Kidney epithelial cell (primary cell): ENCODE data around the gene ADAM30. TPM values are rescaled to one million over a fixed set of nuclear protein-coding genes. Genes with fewer than 3 reads are reported as not detected.

Experiments used
- DNase-seq: peaks from one replicate; pipeline ENCODE4 v3.0.0-alpha.2; 2010; ENCODE audit warnings: low read depth
- H3K27me3 ChIP-seq: 2 replicates; pipeline ENCODE4 v1.6.0; 2011; ENCODE audit warnings: low read length; ENCODE audit not compliant: control insufficient read depth, insufficient read depth
- H3K36me3 ChIP-seq: 2 replicates; pipeline ENCODE4 v1.5.1; 2011; ENCODE audit warnings: low read length; ENCODE audit not compliant: control insufficient read depth, insufficient read depth
- H3K4me3 ChIP-seq: 2 replicates; pipeline ENCODE4 v1.5.1; 2011; ENCODE audit warnings: low read depth, mild to moderate bottlenecking, control low read depth, low read length
- total RNA-seq: library from RNA; depleted of rRNA; stranded (reverse); fragments of >200 nt; gene quantifications from 2 replicates; pipeline ENCODE4 v1.2.3, GENCODE V29; 2015
- TF ChIP-seq, protein P1 (sequence below): IDR thresholded peaks from 2 replicates; pipeline ENCODE4 v1.5.1; 2011; ENCODE audit warnings: mild to moderate bottlenecking, moderate library complexity, low read length, control low read depth, inconsistent platforms; ENCODE audit not compliant: insufficient read depth, poor library complexity, severe bottlenecking

The ADAM30 gene
- total RNA-seq, 1 donor from 2014 or later = not detected

DNA sequence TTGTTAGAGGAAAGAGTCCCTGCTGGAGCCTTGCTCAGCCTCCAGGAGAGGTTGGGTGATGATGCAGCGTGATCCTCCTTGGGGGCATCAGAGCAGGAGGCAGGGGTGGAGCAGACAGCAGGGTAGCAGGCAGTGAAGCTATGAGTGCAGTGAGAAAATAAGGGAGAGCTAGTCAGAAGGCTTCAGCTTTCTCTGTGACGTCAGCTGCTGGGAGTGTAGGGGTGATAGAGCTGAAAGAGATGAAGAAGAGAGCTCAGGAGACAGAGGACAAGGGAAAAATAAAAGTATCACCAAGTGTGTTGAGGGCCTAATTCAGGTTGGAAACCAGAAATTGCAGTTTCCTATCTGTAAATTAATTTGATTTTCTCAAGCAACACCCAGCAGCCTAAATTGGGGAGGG lies 2.2 kb upstream of the ADAM30 start:
- no peaks in the 10 kb centered on the region for H3K27me3 ChIP-seq
- no peak for DNase-seq
- TF ChIP-seq, protein P1, sequence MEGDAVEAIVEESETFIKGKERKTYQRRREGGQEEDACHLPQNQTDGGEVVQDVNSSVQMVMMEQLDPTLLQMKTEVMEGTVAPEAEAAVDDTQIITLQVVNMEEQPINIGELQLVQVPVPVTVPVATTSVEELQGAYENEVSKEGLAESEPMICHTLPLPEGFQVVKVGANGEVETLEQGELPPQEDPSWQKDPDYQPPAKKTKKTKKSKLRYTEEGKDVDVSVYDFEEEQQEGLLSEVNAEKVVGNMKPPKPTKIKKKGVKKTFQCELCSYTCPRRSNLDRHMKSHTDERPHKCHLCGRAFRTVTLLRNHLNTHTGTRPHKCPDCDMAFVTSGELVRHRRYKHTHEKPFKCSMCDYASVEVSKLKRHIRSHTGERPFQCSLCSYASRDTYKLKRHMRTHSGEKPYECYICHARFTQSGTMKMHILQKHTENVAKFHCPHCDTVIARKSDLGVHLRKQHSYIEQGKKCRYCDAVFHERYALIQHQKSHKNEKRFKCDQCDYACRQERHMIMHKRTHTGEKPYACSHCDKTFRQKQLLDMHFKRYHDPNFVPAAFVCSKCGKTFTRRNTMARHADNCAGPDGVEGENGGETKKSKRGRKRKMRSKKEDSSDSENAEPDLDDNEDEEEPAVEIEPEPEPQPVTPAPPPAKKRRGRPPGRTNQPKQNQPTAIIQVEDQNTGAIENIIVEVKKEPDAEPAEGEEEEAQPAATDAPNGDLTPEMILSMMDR = no peak

DNA sequence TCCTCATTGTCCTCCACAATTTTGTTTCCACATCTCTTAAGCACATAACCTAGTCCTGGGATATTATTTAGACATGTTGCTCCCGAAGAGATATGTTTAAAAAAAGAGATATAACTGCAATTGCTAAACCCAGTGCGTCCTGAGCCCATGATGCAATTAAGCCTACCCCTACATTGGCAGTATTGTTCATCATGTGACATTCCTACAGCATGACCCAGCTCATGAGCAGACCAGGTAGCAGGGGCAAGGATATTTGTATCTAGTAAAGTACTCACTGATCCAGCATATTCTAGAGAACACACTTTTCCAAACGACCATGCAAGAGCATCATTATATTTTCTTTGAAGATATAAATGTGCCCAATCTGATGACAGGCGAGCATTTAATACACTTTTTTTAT lies 1.2 kb downstream of the ADAM30 start:
- no peaks in the 10 kb centered on the region for H3K36me3 ChIP-seq
- H3K27me3 ChIP-seq = no peaks in the 10 kb centered on the region
- H3K4me3 ChIP-seq = no peak overlapping the region
- TF ChIP-seq, protein P1 = no peak
- DNase-seq = no peak

More for the DNA sequence above, 2.2 kb upstream of the ADAM30 start:
- no peak overlapping the region for H3K4me3 ChIP-seq
- no peaks in the 10 kb centered on the region for H3K36me3 ChIP-seq

DNA sequence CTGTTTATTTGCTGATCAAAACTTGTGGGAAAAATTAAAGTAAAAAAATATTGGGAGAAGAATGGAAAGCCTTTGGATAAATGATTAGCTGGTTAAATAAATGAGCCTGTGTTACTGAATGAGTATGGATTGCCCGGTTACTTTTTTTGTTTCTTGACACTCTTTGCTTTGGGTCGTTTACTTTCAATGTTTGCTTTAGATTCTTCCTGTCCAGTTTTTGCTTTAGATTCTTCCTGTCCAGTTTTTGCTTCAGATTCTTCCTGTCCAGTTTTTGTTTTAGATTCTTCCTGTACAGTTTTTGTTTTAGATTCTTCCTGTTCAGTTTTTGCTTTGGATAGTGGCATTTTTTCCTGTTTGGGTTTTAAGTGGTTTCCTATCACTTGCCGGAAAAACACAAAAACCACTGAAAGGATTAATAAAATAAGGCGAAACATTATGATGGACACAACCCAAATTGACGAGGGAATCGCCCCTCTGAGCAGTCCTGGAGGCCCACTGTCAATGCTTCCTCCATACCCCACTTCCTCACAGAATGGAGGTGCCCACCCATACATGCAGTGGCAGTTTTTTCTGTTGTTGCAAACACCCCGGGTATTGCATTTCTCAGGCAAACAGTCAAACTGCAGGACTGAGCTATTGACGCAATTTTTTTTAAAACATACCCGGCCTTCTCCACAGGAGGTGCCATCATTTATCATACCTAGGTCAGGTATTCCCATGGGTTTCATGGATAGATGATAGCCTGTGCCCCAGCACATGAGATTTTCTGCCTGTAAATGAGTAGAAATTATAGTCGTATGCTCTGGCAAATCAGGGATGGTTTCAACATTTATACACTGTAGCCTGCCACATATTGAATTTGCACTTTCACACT lies 2.3 kb downstream of the ADAM30 start:
- Histone ChIP-seq H3K36me3 (no peaks in the 10 kb centered on the region), H3K4me3 (no peak overlapping the region), H3K27me3 (no peaks in the 10 kb centered on the region)
- DNase-seq = no peak
- TF ChIP-seq, protein P1 = no peak

DNA sequence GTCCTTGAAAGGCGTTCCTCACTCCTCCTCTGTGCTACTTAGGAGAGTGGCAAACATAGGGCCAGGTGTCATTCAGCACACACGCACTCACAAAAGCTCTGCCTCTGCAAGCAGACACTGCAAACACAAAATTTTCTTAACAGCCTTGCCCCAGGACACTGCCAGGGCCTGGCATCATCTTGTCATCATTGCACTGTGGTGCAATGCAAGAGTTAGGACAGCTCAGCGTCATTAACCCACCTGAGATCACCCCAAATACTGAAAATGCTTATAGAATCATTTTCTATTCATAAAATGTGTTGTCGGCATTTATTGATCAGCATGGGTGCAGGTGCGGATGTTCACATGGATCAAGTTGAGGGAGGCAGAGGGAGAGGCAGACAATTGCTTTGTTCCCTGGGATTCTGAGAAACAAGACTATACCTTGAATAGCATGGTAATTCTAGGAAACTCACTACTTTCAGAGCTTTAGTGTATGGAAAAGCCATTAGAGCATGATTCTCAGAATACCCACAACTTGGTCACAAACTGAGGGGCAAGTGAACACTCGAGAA lies 3.0 kb downstream of the ADAM30 start:
- DNase-seq = no peak
- TF ChIP-seq, protein P1 = no peak
- Histone ChIP-seq H3K27me3 (no peaks in the 10 kb centered on the region), H3K4me3 (no peak overlapping the region), H3K36me3 (no peaks in the 10 kb centered on the region)

DNA sequence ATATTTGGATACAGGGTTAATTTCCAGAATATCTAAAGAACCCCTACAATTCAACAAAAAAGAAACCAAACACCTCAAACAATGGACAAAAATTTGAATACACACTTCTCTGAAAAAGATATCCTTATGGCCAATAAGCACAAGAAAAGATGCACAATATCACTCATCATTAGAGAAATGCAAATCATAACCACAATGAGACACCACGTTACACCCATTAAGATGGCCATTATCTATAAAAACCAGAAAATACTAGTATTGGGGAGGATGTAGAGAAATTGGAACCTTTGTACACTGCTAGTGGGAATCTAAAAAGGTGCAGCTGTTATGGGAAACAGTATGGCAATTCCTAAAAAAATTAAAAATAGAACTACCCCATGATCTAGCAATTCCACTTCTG lies 4.9 kb downstream of the ADAM30 start:
- TF ChIP-seq, protein P1 = no peak
- Histone ChIP-seq H3K4me3 (no peak overlapping the region), H3K36me3 (no peaks in the 10 kb centered on the region), H3K27me3 (no peaks in the 10 kb centered on the region)
- DNase-seq = no peak

DNA sequence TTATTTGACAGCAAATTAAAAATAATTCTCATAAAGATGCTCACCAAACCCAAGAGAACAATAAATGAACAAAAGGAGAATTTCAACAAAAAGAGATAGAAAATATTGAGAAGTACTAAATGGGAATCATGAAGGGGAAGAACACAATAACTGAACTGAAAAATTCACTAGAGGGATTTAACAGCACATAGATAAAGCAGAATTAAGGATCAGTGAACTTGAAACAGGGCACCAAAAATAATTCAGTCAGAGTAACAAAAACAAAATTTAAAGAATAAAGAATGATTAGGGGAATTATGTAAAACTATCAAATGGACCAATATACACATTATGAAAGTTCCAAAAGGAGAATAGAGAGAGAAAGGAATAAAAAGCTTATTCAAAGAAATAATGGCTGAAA lies 7.8 kb downstream of the ADAM30 start:
- TF ChIP-seq, protein P1 = no peak
- Histone ChIP-seq H3K27me3 (peaks cover 2% of the 10 kb centered on the region), H3K36me3 (no peaks in the 10 kb centered on the region), H3K4me3 (no peak overlapping the region)
- no peak for DNase-seq
